ENCODE data around the gene PRRG2. TPM values are rescaled to one million over a fixed set of nuclear protein-coding genes. Genes with fewer than 3 reads are reported as not detected.

Gene PRRG2
- polyA plus RNA-seq, 1 donor (not counting 4 experiments of a cell fraction or from before 2014, with no cell fraction given), result 5.3 TPM

- H3K9me3 ChIP-seq (ENCODE audit: control insufficient read depth, low read depth, low read length), result no peaks in the 10 kb centered on the region
Measured at GRCh38 chr19:49590071-49590970, 9.2 kb downstream of the PRRG2 start.

GRCh38 chr19:49590971-49591730, 10.0 kb downstream of the PRRG2 start, which contains the start of gene PRR12:
PRR12 (plus strand) TSS chr19:49591182; CDS start chr19:49591655, 473 bp downstream.
- Histone ChIP-seq H3K79me2 (ENCODE audit: control insufficient read depth, insufficient read depth, low read length) (peaks cover 18% of the 10 kb centered on the region), H3K9me3 (ENCODE audit: control insufficient read depth, low read depth, low read length) (no peaks in the 10 kb centered on the region), H3K27ac (ENCODE audit: control insufficient read depth, insufficient read depth, low read length) (peak within 1 kb of the TSS; percentile 92), H3K9me1 (ENCODE audit: control insufficient read depth, extremely low read depth, insufficient read depth, low read length) (no peaks in the 10 kb centered on the region), H2AFZ (ENCODE audit: control insufficient read depth, low read length) (peak within 1 kb of the TSS; percentile 63), H3K9ac (ENCODE audit: control insufficient read depth, extremely low read depth, insufficient read depth, low read length) (peak within 1 kb of the TSS; percentile 92), H3K4me1 (ENCODE audit: control insufficient read depth, extremely low read depth, insufficient read depth, low read length) (peaks cover 18% of the 10 kb centered on the region), H3K27me3 (ENCODE audit: control insufficient read depth, extremely low read depth, insufficient read depth, low read length) (no peaks in the 10 kb centered on the region), H3K4me2 (ENCODE audit: control insufficient read depth, extremely low read depth, insufficient read depth, low read depth, low read length) (peak within 1 kb of the TSS; percentile 99), H3K36me3 (ENCODE audit: control insufficient read depth in 2 of 2, extremely low read depth in 1 of 2, insufficient read depth in 2 of 2, low read length in 2 of 2) (peaks cover 4 to 14% of the 10 kb centered on the region in 2 experiments), H3K4me3 (ENCODE audit: control insufficient read depth in 2 of 3, extremely low read depth in 1 of 3, insufficient read depth in 2 of 3, low read depth in 1 of 3, low read length in 3 of 3) (peak within 1 kb of the TSS; percentile 79 to 92 (median 82)), H4K20me1 (ENCODE audit: control insufficient read depth, extremely low read depth, insufficient read depth, low read length) (peaks cover 2% of the 10 kb centered on the region)
- FAIRE-seq (no peak), DNase-seq (ENCODE audit: low read depth, low spot score) (no peak)
- dilution Hi-C loops (cut with MboI; ENCODE audit: extremely low pct_ligation_motif_present, low sequenced_read_pairs), result no loop called here
- TF ChIP-seq EZH2 (IDR thresholded peaks at IDR 0.05; ENCODE audit: low read length) (no peak), CTCF (optimal IDR thresholded peaks at IDR 0.05 in 1 of 3, IDR thresholded peaks at IDR 0.05 in 1 of 3, conservative IDR thresholded peaks at IDR 0.05 in 1 of 3; ENCODE audit: extremely low read depth in 1 of 3, insufficient read depth in 2 of 3, low read length in 3 of 3) (no peak)

More at GRCh38 chr19:49590071-49590970, 9.2 kb downstream of the PRRG2 start:
- TF ChIP-seq CTCF (optimal IDR thresholded peaks at IDR 0.05 in 1 of 3, IDR thresholded peaks at IDR 0.05 in 1 of 3, conservative IDR thresholded peaks at IDR 0.05 in 1 of 3; ENCODE audit: extremely low read depth in 1 of 3, insufficient read depth in 2 of 3, low read length in 3 of 3) (peak; percentile 0 to 14 (median 10)), EZH2 (IDR thresholded peaks at IDR 0.05; ENCODE audit: low read length) (no peak)
- FAIRE-seq (peak; percentile 93), DNase-seq (ENCODE audit: low read depth, low spot score) (peak; percentile 93)
- H2AFZ ChIP-seq (ENCODE audit: control insufficient read depth, low read length), result peak overlapping the region; percentile 63
- peaks cover 14% of the 10 kb centered on the region for H3K79me2 ChIP-seq (ENCODE audit: control insufficient read depth, insufficient read depth, low read length)
- peak overlapping the region; percentile 99 for H3K4me2 ChIP-seq (ENCODE audit: control insufficient read depth, extremely low read depth, insufficient read depth, low read depth, low read length)
- dilution Hi-C loops (cut with MboI; ENCODE audit: extremely low pct_ligation_motif_present, low sequenced_read_pairs), result no loop called here
- no peaks in the 10 kb centered on the region for H3K9me1 ChIP-seq (ENCODE audit: control insufficient read depth, extremely low read depth, insufficient read depth, low read length)
- peaks cover 18% of the 10 kb centered on the region for H3K4me1 ChIP-seq (ENCODE audit: control insufficient read depth, extremely low read depth, insufficient read depth, low read length)
- no peaks in the 10 kb centered on the region for H3K27me3 ChIP-seq (ENCODE audit: control insufficient read depth, extremely low read depth, insufficient read depth, low read length)
- peaks cover 2% of the 10 kb centered on the region for H4K20me1 ChIP-seq (ENCODE audit: control insufficient read depth, extremely low read depth, insufficient read depth, low read length)
- H3K27ac ChIP-seq (ENCODE audit: control insufficient read depth, insufficient read depth, low read length), result peak overlapping the region; percentile 92
- peaks cover 3 to 11% of the 10 kb centered on the region in 2 experiments for H3K36me3 ChIP-seq (ENCODE audit: control insufficient read depth in 2 of 2, extremely low read depth in 1 of 2, insufficient read depth in 2 of 2, low read length in 2 of 2)
- H3K9ac ChIP-seq (ENCODE audit: control insufficient read depth, extremely low read depth, insufficient read depth, low read length), result peak overlapping the region; percentile 92
- H3K4me3 ChIP-seq (ENCODE audit: control insufficient read depth in 2 of 3, extremely low read depth in 1 of 3, insufficient read depth in 2 of 3, low read depth in 1 of 3, low read length in 3 of 3), result peak overlapping the region; percentile 77 to 92 (median 82)

Data from keratinocyte (primary cell).